HG02623 (cell line): ENCODE data around the gene FTSJ1.
A peak's percentile ranks its signal among the peaks of the same experiment; 100 is the strongest.
"Not testable (repeated sequence)": the region's sequence is repeated elsewhere in the genome, so short reads cannot be mapped to it uniquely, and the experiment has no call there.

Source experiments
- ATAC-seq: cut with Tn5 transposase; IDR thresholded peaks from one replicate; pipeline ENCODE4 v1.9.1; 2021; ENCODE audit warnings: moderate library complexity; ENCODE audit not compliant: unreplicated experiment

The FTSJ1 gene

DNA sequence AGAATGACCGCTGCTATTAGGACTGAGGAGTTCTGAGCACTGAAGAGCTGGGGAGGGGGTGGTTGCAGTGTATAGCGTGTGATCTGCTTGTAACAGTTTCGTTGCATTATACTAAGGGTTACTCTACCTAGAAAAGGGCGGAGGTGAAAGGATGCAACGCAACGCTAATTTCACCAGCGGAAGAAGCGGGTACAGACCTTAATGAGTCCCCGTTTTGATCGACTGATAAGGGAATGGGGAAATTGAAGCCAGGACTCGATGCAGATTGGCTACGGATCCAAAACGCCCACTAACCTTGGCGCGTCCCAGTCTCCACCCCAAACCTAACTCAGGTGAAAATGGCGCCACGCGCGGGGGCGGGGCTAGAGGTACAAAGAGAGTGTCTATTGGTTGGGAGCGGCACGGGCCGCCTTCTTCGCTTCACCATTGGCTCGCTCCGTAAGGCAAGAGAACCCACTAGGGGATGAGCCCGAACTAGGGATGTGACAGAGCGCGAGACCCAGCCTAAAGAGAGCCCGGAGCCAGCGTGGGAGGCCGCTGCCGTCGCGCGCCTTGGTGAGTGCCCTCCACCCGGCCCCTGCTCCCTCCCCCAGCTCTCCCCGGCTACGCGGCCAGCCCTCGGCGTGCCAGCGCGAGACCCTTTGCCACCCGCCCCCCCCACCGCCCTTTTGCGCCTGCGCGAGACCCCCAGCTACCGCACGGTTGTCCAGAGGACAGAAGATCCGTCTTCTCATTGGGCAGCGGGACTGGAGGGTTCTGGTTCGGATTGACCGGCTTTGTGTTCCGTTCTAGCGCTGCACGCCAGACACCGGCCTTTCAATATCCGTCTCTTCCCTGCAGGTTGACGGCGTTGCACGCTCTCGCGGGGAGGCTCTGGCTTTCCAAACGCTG lies 45.6 kb downstream of the FTSJ1 start, which contains the start of gene EBP:
Gene EBP (plus strand): TSS at position 456 of the 891 bp plus-strand sequence. CDS start 1,964 bp downstream, outside the sequence.
- peak; percentile 97 for ATAC-seq

DNA sequence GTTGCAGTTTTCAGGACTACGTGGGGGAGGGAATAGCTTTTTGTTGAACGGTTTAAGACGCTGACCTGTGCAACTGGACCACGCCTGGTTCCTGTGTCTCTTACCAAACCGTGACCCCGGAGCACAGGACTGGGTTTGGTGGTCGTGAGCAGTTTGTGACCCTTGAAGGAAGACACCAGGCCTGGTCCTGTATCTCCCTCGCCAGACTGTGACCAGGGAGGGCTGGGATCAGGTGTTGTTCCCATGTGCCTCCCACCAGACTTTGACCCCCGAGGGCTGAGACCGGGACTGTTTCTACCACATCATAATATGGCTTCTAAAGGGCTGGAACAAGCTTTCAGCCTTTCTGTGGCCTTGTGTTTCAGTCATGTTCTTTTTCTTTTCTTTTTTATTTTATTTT lies 46.3 kb downstream of the FTSJ1 start:
- no peak for ATAC-seq

- ATAC-seq = no peak
These were observed 47.7 kb downstream of the FTSJ1 start for GRCh38 chrX:48523682-48524081.

GRCh38 chrX:48525853-48526252 lies 49.9 kb downstream of the FTSJ1 start:
- not testable (repeated sequence) for ATAC-seq

GRCh38 chrX:48530736-48531135 lies 54.7 kb downstream of the FTSJ1 start:
- ATAC-seq = no peak

GRCh38 chrX:48531358-48531959 lies 55.5 kb downstream of the FTSJ1 start:
- ATAC-seq = no peak

- no peak for ATAC-seq
These were observed 56.2 kb downstream of the FTSJ1 start for GRCh38 chrX:48532161-48532560.

GRCh38 chrX:48533165-48533564 lies 57.2 kb downstream of the FTSJ1 start:
- ATAC-seq = no peak
